DOHH2 (cell line): ENCODE results near the gene NDRG2.

Source experiments
- H3F3A ChIP-seq: fragments of 200-600 bp; sonication (generic), shearing (Covaris generic); 2 replicates; pipeline ENCODE4 v1.6.0; 2016; ENCODE audit warnings: antibody characterized with exemption, mild to moderate bottlenecking; ENCODE audit not compliant: control insufficient read depth, insufficient read depth
- H3K27ac ChIP-seq: fragments of 200-600 bp; sonication (generic); 2 replicates; pipeline ENCODE4 v1.5.1; 2014; ENCODE audit warnings: low read depth, mild to moderate bottlenecking, low read length, moderate library complexity
- H3K27me3 ChIP-seq: fragments of 200-600 bp; sonication (generic); 2 replicates; pipeline ENCODE4 v1.6.1; 2014; ENCODE audit warnings: mild to moderate bottlenecking, low read length, mixed read lengths; ENCODE audit not compliant: control insufficient read depth
- H3K36me3 ChIP-seq: fragments of 200-600 bp; sonication (generic); 2 replicates; pipeline ENCODE4 v1.6.1; 2014; ENCODE audit warnings: mild to moderate bottlenecking, low read length, moderate library complexity, mixed read lengths; ENCODE audit not compliant: control insufficient read depth
- H3K4me1 ChIP-seq: fragments of 200-600 bp; sonication (generic); 2 replicates; pipeline ENCODE4 v1.6.1; 2014; ENCODE audit warnings: mild to moderate bottlenecking, low read length, mixed read lengths; ENCODE audit not compliant: control insufficient read depth
- H3K4me2 ChIP-seq: fragments of 200-600 bp; sonication (generic); 2 replicates; pipeline ENCODE4 v1.6.0; 2014; ENCODE audit warnings: mild to moderate bottlenecking, low read length, moderate library complexity
- H3K4me3 ChIP-seq: fragments of 200-600 bp; sonication (generic); 2 replicates; pipeline ENCODE4 v1.5.1; 2014; ENCODE audit warnings: mild to moderate bottlenecking, low read length, mixed read lengths
- H3K79me2 ChIP-seq: fragments of 200-600 bp; sonication (generic); 2 replicates; pipeline ENCODE4 v1.6.1; 2014; ENCODE audit warnings: mild to moderate bottlenecking, low read length, mixed read lengths; ENCODE audit not compliant: control insufficient read depth
- H3K9me2 ChIP-seq: fragments of 200-600 bp; sonication (generic); replicated peaks from 2 replicates; pipeline ENCODE4 v1.6.1; 2014; ENCODE audit warnings: mild to moderate bottlenecking, low read length, mixed read lengths; ENCODE audit not compliant: control insufficient read depth
- H3K9me3 ChIP-seq: fragments of 200-600 bp; sonication (generic); 2 replicates; pipeline ENCODE4 v1.6.1; 2014; ENCODE audit warnings: antibody characterized with exemption, low read length, mixed read lengths; ENCODE audit not compliant: control insufficient read depth, insufficient read depth
- H4K20me1 ChIP-seq: fragments of 200-600 bp; sonication (generic); 2 replicates; pipeline ENCODE4 v1.6.0; 2014; ENCODE audit warnings: low read depth, mild to moderate bottlenecking, antibody characterized with exemption, low read length, moderate library complexity; ENCODE audit not compliant: control insufficient read depth, insufficient read depth
- EZH2phosphoT487 ChIP-seq: fragments of 200-600 bp; sonication (generic); IDR thresholded peaks from 2 replicates; pipeline ENCODE4 v1.6.1; 2017; ENCODE audit warnings: borderline replicate concordance, mild to moderate bottlenecking, antibody characterized with exemption, low read length, moderate library complexity, mixed read lengths
- TF ChIP-seq, protein P1 (sequence below): fragments of 200-600 bp; sonication (generic); IDR thresholded peaks from one replicate; pipeline ENCODE4 v1.5.1; 2014; ENCODE audit warnings: antibody characterized with exemption, mild to moderate bottlenecking, low read depth, low read length; ENCODE audit not compliant: poor library complexity, severe bottlenecking

The NDRG2 gene

DNA sequence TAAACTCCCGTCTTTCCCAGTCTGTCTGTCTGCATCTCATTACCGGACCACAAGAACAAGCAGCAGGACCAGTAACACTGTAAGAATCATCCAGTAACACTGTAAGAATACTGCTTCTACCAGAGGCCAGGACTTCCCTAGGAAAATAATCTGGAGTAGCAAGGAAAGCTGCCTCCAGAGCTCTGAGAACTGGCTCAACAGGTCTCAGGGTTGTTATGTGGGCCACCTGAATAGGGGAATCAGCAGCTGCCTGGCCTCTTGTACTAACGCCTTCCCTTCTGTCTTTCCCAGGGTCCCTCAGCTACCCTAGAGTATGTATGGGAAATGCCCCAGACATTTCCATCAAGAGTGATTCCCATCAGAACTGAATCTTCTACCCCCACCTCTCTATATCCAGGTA is 26.7 kb downstream of the NDRG2 start:
- Histone ChIP-seq H3K36me3 (peaks cover 38% of the 10 kb centered on the region), H3K9me3 (no peaks in the 10 kb centered on the region), H3K4me3 (no peak overlapping the region), H4K20me1 (no peaks in the 10 kb centered on the region), H3K27ac (no peak overlapping the region), H3K4me2 (no peak overlapping the region), H3K9me2 (no peaks in the 10 kb centered on the region), H3K4me1 (no peaks in the 10 kb centered on the region), H3F3A (no peaks in the 10 kb centered on the region), H3K27me3 (no peaks in the 10 kb centered on the region), H3K79me2 (no peaks in the 10 kb centered on the region)
- TF ChIP-seq EZH2phosphoT487 = no peak
- TF ChIP-seq, protein P1, sequence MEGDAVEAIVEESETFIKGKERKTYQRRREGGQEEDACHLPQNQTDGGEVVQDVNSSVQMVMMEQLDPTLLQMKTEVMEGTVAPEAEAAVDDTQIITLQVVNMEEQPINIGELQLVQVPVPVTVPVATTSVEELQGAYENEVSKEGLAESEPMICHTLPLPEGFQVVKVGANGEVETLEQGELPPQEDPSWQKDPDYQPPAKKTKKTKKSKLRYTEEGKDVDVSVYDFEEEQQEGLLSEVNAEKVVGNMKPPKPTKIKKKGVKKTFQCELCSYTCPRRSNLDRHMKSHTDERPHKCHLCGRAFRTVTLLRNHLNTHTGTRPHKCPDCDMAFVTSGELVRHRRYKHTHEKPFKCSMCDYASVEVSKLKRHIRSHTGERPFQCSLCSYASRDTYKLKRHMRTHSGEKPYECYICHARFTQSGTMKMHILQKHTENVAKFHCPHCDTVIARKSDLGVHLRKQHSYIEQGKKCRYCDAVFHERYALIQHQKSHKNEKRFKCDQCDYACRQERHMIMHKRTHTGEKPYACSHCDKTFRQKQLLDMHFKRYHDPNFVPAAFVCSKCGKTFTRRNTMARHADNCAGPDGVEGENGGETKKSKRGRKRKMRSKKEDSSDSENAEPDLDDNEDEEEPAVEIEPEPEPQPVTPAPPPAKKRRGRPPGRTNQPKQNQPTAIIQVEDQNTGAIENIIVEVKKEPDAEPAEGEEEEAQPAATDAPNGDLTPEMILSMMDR = no peak

DNA sequence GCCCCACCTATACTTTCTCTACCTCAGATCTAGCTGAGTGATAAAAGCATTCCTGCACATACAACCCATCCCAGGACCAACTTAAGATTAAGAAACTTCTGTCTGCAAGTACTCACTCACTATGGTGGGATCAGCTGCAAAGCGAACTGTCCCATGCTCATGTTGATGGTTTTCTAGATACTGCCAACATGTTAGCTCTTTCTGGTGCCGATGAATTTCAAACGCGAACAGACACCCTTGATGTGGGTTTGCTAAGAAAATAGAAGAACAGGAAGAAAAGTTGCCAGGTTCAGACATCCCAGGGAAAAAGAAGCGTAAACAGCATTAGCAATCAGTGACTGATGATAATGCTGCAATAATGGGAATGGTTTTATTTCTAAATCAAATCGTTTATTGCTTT is 27.3 kb downstream of the NDRG2 start:
- Histone ChIP-seq H3K36me3 (peaks cover 44% of the 10 kb centered on the region), H3K4me1 (no peaks in the 10 kb centered on the region), H3F3A (no peaks in the 10 kb centered on the region), H3K4me2 (no peak overlapping the region), H3K27me3 (no peaks in the 10 kb centered on the region), H3K79me2 (peaks cover 1% of the 10 kb centered on the region; the same call in 1 of the 2 replicates), H3K4me3 (no peak overlapping the region), H3K9me2 (no peaks in the 10 kb centered on the region), H3K9me3 (no peaks in the 10 kb centered on the region), H3K27ac (no peak overlapping the region), H4K20me1 (no peaks in the 10 kb centered on the region)
- TF ChIP-seq, protein P1 = no peak
- TF ChIP-seq EZH2phosphoT487 = no peak

DNA sequence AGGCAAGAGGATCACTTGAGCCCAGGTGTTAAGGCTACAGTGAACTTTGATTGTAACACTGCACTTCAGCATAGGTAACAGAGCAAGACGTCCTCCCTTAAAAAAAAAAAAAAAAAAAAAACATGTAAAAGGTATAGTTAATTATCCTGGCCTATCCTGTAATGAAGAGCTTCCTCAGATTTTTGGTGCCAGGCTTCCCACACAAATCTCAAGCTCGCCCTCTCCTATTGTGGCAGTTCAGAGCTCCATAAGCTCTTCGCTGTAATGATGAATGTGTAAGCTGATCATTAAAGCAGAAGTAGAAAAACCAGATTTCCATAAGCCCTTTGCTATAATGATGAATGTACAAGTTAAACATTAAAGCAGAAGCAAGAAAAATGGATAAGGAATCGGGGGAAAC is 27.7 kb downstream of the NDRG2 start:
- no peak overlapping the region for H3K27ac ChIP-seq
- H3K9me2 ChIP-seq = no peaks in the 10 kb centered on the region
- peaks cover 6% of the 10 kb centered on the region for H3K79me2 ChIP-seq
- no peaks in the 10 kb centered on the region for H4K20me1 ChIP-seq
- H3K4me1 ChIP-seq = no peaks in the 10 kb centered on the region
- H3K27me3 ChIP-seq = no peaks in the 10 kb centered on the region
- H3K4me3 ChIP-seq = no peak overlapping the region
- H3K9me3 ChIP-seq = no peaks in the 10 kb centered on the region
- peaks cover 48% of the 10 kb centered on the region for H3K36me3 ChIP-seq
- H3F3A ChIP-seq = no peaks in the 10 kb centered on the region
- TF ChIP-seq, protein P1 = no peak
- no peak for TF ChIP-seq EZH2phosphoT487
- no peak overlapping the region for H3K4me2 ChIP-seq
